GM12892 (cell line): Measurements from ENCODE around the gene REM2. TPM values are rescaled to one million over a fixed set of nuclear protein-coding genes. Genes with fewer than 3 reads are reported as not detected.

Experiments used
- DNase-seq: peaks from one replicate; pipeline ENCODE4 v3.0.0; 2011; ENCODE audit not compliant: insufficient read length
- FAIRE-seq: peaks from 2 replicates; lab custom pipeline; 2011; peaks lifted over from hg19 to GRCh38; lab: Jason Lieb, UNC
- POLR2A ChIP-seq: IDR thresholded peaks from 2 replicates; pipeline ENCODE4 v1.6.1; 2011; ENCODE audit warnings: low read depth, low read length, control low read depth
- POLR2AphosphoS5 ChIP-seq: IDR thresholded peaks from 2 replicates; pipeline ENCODE4 v1.6.1; 2011; ENCODE audit warnings: low read depth, low read length, control low read depth
- TAF1 ChIP-seq: IDR thresholded peaks from 2 replicates; pipeline ENCODE4 v1.6.1; 2011; ENCODE audit warnings: low read depth, mild to moderate bottlenecking, control low read depth, low read length, borderline replicate concordance
- polyA plus RNA-seq: library from polyadenylated mRNA; unstranded; fragments of >200 nt; gene quantifications from one replicate; pipeline ENCODE4 v1.2.1, GENCODE V29; 2012; ENCODE audit warnings: missing spikeins, inconsistent platforms; ENCODE audit not compliant: missing spikeins

REM2 gene, protein sequence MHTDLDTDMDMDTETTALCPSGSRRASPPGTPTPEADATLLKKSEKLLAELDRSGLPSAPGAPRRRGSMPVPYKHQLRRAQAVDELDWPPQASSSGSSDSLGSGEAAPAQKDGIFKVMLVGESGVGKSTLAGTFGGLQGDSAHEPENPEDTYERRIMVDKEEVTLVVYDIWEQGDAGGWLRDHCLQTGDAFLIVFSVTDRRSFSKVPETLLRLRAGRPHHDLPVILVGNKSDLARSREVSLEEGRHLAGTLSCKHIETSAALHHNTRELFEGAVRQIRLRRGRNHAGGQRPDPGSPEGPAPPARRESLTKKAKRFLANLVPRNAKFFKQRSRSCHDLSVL
- polyA plus RNA-seq, result 0.98 TPM

DNA sequence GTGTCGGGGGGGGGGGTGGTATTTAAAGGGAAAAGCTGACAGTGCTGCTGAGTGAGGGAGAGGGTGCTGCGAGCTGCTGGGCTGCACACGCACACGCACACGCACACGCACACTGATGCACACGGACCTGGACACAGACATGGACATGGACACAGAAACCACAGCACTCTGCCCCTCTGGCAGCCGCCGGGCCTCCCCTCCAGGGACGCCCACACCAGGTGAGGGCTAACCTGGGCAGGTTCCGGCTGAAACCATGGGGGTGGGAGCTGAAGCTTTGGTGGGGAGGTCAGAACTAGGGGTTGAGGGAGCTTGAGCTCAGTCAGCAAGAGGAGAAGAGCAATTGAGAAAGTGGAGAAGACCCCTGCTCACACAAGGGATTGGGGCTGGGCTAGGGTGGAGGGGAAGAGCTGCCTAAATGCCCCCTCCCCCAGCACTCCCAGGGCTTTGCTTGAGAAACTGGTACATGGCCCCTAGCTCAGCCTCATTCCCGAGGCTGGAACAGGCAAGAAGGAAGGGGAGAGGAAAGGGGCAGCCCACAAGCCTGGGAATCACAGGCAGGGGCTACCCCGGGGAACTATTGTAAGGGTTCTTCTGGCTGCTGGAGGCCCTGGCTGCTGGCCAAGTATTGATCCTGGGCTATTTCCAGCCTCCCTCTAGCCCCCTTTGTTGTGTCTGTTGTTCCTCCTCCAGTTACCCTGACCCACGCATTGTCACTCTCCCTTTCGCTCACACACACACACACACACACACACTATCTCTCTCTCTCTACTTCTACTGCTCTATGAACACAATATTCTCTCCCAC, at the start of gene REM2:
Gene REM2, plus strand, starts transcription at position 50 of the 804 bp plus-strand sequence. Its CDS starts 66 bp downstream, at position 116.
- TF ChIP-seq POLR2AphosphoS5 (no peak), TAF1 (no peak), POLR2A (no peak; the same call in 1 of the 2 replicates)
- DNase-seq (no peak), FAIRE-seq (no peak)

DNA sequence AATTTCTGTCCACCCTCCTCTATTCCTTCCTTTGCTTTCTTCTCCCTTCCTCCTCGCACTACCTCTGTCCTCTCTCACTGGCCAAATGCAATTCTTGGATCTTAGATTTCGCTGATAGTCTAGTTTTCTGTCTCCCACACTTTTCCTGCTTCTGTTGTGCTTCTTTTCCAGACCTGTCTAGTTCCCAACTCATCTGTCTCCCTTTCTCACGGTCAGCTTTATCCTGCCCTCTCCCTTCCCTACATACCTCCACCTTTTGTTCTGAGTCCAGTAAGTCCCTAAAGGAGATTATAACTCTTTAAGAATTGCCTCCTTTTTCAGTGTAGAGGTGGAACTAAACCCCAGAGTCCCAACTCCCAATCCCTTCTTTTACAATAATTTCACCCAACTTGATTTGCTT, 47.5 kb upstream of the REM2 start:
- no peak for DNase-seq
- TF ChIP-seq POLR2A (no peak), TAF1 (no peak), POLR2AphosphoS5 (no peak)
- no peak for FAIRE-seq

DNA sequence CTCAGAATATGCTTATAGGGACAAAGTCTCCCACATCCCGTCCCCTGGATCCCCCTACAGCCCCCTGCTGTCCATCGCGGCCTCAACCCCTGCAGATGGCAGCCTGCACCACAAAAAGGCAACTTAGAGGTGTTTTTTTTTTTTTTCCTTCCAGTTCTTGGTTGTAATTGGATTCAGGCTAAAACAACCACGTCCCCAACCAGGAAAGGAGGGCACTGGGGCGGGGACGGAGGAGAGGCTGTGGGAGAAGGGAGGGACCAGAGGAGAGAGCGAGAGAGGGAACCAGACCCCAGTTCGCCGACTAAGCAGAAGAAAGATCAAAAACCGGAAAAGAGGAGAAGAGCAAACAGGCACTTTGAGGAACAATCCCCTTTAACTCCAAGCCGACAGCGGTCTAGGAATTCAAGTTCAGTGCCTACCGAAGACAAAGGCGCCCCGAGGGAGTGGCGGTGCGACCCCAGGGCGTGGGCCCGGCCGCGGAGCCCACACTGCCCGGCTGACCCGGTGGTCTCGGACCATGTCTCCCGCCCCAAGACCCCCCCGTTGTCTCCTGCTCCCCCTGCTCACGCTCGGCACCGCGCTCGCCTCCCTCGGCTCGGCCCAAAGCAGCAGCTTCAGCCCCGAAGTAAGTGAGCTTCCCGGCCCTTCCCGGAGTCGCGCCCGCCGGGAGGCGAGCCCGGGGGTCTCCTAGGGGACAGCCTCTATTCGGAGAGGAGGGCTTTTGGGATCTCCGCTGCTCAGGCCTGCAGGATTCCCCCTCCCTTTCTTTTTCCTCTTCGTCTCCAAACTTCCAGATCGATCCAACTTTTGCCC, 46.5 kb upstream of the REM2 start, which contains the start of gene MMP14:
Gene MMP14, plus strand, starts transcription at position 285 of the 813 bp plus-strand sequence. Its CDS starts 233 bp downstream, at position 518.
- FAIRE-seq, result no peak
- TF ChIP-seq TAF1 (no peak), POLR2AphosphoS5 (no peak), POLR2A (no peak)

DNA sequence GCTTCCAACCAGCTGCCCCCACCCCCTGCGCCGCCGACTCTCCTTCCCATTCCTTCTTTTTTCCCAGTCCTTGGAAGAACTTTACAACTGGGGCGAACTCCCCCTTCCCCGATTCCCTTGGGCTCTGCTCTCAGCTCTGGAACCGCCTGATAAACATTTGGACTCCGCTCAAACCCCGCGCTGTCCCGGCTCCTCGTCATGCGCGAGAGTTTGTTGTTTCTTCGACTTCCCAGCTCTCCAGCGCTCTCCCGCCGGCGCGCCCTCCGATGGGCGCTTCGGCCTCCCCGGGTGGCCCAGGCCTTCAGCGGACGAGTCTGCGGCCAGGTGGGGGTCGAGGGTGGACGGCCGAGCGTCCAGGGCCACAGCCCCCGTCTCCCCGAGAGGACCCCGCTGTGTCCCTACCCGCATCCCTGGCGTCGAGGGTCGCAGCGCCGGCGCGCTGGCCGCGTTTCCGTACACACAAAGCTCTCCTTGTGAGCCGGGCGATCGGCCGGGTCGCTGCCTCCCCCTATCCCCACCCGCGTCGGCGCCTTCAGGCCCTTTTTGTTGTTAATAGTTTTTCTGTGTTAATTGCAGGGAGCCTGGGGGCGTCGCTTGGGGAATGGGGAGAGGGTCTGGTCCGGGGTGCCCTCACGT, 45.8 kb upstream of the REM2 start:
- TF ChIP-seq POLR2AphosphoS5 (no peak), POLR2A (no peak), TAF1 (no peak)
- no peak for DNase-seq

More for the DNA sequence above, 46.5 kb upstream of the REM2 start, which contains the start of gene MMP14:
- no peak for DNase-seq

DNA sequence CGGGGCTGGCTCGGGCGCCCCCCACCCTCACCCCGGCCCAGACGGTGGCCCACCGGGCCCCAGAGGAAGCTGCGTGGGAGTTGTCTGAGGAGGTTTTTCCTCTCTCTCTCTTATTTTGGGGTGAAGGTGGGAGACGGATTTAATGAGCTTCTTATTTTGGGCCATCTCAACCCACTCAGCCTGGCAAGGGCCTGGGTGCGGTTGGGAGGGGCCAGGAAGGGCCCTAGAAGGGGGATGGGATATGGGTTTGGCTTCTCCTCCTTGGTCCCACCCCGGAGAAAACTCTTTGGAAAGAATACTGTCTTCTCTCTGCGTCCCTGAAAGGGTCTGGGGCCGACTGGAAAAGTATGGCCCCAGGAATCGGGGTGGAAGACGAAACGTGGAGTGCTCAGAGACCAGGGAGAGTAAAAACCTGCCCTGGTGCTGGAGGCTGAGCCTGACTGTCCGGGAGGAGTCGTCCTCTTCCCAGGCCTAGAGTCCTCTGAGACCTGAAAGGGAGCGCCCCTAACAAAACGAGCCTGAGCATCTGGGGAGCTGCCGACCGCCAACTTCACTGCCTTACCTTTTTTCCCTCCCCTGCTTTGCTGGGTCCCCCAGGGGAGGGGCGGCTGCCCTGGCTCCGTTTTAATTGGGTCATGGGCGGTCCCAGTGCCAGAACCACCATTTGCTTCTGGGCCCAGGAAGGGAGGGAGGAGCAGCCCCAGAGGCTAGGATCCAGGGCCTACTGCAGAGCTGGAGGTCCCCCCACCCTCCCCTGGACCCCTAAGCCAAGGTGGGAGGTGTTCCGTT, 45.1 kb upstream of the REM2 start:
- FAIRE-seq, result no peak
- TF ChIP-seq POLR2A (no peak), POLR2AphosphoS5 (no peak), TAF1 (no peak)
- DNase-seq, result no peak

More for the DNA sequence above, 45.8 kb upstream of the REM2 start:
- no peak for FAIRE-seq

DNA sequence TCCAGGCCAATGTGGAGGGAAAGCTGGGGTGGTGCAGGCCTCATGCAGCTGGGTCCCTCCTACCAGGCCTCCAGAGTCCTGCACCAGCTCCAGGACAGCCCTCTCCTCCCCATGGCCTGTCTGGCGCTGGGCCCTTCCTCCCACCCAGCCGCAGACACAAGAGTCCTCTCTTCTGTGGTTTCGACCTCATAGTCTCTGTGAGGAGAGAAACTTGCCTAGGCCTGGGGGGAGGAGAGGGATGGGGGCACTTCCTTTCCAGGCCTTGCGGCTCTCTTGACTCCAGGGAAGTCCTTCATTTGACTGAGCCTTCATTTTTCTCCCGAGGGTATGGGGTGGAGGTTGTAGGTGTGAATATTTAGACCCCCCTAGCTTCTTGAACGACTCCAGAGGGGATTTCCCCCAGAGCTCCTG, 44.4 kb upstream of the REM2 start:
- DNase-seq (no peak), FAIRE-seq (no peak)

DNA sequence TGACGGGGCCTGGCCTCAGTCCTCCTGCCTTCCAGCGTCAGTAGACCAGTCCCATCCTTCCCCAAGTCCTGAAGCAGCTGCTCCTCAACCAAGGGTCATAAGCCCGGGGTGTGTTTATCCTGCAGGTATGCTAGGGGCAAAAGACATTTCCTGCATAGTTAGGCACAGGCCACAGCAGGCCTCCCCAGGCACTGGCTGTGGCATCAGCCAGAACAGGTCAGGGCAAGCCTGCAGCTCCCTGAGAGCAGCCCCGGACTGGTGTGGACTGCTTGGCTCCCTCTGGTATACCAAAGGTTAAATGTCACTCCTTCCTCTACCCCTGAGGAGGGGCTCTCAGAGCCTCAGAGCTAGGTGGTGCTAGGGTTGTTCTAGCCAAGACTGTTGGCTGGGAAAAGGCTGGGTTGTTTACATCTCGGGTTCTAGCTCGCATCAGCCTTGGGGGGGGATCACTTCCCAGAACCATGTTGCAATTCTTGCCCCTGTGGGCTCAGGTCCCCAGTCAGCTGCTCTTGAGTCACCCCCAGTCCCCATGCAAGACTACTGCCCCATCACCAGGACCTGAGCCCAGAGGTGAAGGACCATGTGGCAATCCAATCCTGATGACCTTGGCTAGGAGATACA, 43.8 kb upstream of the REM2 start:
- FAIRE-seq (peak; percentile 68), DNase-seq (no peak)
- TF ChIP-seq POLR2A (no peak), TAF1 (no peak), POLR2AphosphoS5 (no peak)

More for the DNA sequence above, 44.4 kb upstream of the REM2 start:
- no peak for TF ChIP-seq POLR2AphosphoS5
- no peak for TF ChIP-seq TAF1
- no peak for TF ChIP-seq POLR2A

DNA sequence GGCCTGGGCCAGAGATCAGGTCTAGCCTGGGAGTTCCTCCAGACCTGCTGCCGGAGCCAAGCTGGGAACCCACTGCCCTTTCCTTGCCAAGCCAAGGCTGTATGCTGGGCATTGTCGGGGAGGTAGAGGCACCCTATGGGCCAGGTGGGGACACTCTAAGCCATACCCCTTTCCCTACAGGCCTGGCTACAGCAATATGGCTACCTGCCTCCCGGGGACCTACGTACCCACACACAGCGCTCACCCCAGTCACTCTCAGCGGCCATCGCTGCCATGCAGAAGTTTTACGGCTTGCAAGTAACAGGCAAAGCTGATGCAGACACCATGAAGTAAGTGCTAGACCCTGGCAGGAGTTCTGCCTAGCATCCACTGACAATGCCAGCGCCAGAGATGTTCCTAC, 41.7 kb upstream of the REM2 start:
- no peak for TF ChIP-seq POLR2AphosphoS5
- TF ChIP-seq TAF1, result no peak
- no peak for FAIRE-seq
- DNase-seq, result no peak

DNA sequence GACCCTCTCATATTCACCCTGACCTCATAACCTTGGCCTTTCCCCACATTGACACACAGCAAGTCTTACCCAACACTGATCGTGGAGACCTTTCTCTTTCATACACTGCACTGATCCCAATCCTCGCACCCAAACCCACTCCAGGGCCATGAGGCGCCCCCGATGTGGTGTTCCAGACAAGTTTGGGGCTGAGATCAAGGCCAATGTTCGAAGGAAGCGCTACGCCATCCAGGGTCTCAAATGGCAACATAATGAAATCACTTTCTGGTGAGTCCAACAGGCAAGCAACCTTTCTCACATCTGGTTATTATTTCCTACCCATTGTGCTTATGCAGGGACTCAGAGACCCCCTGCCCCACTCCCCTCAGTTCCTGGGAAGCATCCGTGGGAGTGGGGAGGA, 41.3 kb upstream of the REM2 start:
- DNase-seq (no peak), FAIRE-seq (no peak)
- TF ChIP-seq POLR2A (no peak), POLR2AphosphoS5 (no peak), TAF1 (no peak)
